Activated CD4-positive, alpha-beta memory T cell treated with anti-CD3 and anti-CD28 coated beads, Interleukin-2, amount 10 ng/mL, durations not matched to agents 7 days and 5 days (primary cell): ENCODE data around the gene SLC25A52. TPM values are rescaled to one million over a fixed set of nuclear protein-coding genes. Genes with fewer than 3 reads are reported as not detected.
"Not testable (repeated sequence)": the region's sequence is repeated elsewhere in the genome, so short reads cannot be mapped to it uniquely, and the experiment has no call there.

Experiments
- CTCF ChIA-PET: fragments of 350-600 bp; sonication (Branson Sonifier 250); formaldehyde crosslinking; loops from one replicate; lab custom pipeline; 2021; ENCODE audit warnings: antibody characterized with exemption, inconsistent platforms; lab: Charles Lee
- POLR2A ChIA-PET: fragments of 350-600 bp; sonication (Branson Sonifier 250); formaldehyde crosslinking; loops from one replicate; lab custom pipeline; 2021; ENCODE audit warnings: antibody characterized with exemption; lab: Charles Lee
- DNase-seq: peaks from one replicate; pipeline ENCODE4 v3.0.0-alpha.2; 2020
- H3K27ac Mint-ChIP-seq: one replicate; pipeline ENCODE4 v1.8.0; 2021; ENCODE audit warnings: mild to moderate bottlenecking, mixed read lengths
- H3K27me3 Mint-ChIP-seq: one replicate; pipeline ENCODE4 v1.8.0; 2021; ENCODE audit warnings: mixed read lengths
- H3K36me3 Mint-ChIP-seq: one replicate; pipeline ENCODE4 v1.8.0; 2021; ENCODE audit warnings: low read depth, mixed read lengths
- H3K4me1 Mint-ChIP-seq: one replicate; pipeline ENCODE4 v1.8.0; 2021; ENCODE audit warnings: mixed read lengths
- H3K4me3 Mint-ChIP-seq: one replicate; pipeline ENCODE4 v1.8.0; 2021; ENCODE audit warnings: mild to moderate bottlenecking, mixed read lengths
- H3K9me3 Mint-ChIP-seq: one replicate; pipeline ENCODE4 v1.8.0; 2021; ENCODE audit warnings: mixed read lengths
- total RNA-seq, 2 experiments: library from RNA; stranded (reverse); gene quantifications; one replicate each; pipeline ENCODE4 v1.2.3, GENCODE V29; 2021

SLC25A52 gene
- total RNA-seq, 2 experiments from 2014 or later = 0.30 TPM; not detected in 1

GRCh38 chr18:31736630-31737029, 24.1 kb downstream of the SLC25A52 start:
- Mint-ChIP-seq H3K4me3 (no peak overlapping the region), H3K27me3 (peaks cover 16% of the 10 kb centered on the region), H3K9me3 (no peaks in the 10 kb centered on the region), H3K4me1 (no peaks in the 10 kb centered on the region), H3K27ac (no peak overlapping the region), H3K36me3 (no peaks in the 10 kb centered on the region)
- ChIA-PET CTCF (interaction anchor here (3.0 kb wide), 1 partner anchor 14 kb away, joined by 8 read pairs; no protein-coding TSS in a partner anchor), POLR2A (no interaction called here)
- DNase-seq = no peak

- H3K4me3 Mint-ChIP-seq = no peak overlapping the region
- no peak overlapping the region for H3K27ac Mint-ChIP-seq
- DNase-seq = no peak
- no peaks in the 10 kb centered on the region for H3K9me3 Mint-ChIP-seq
- H3K27me3 Mint-ChIP-seq = peaks cover 26% of the 10 kb centered on the region
- H3K36me3 Mint-ChIP-seq = no peaks in the 10 kb centered on the region
- ChIA-PET CTCF (no interaction called here), POLR2A (no interaction called here)
- no peaks in the 10 kb centered on the region for H3K4me1 Mint-ChIP-seq
These were observed 29.1 kb downstream of the SLC25A52 start for GRCh38 chr18:31731628-31732027.

GRCh38 chr18:31729196-31729595, 31.5 kb downstream of the SLC25A52 start:
- H3K4me1 Mint-ChIP-seq, H3K4me3 Mint-ChIP-seq, H3K27ac Mint-ChIP-seq, H3K36me3 Mint-ChIP-seq, DNase-seq, POLR2A ChIA-PET, CTCF ChIA-PET, H3K9me3 Mint-ChIP-seq: not testable (repeated sequence)
- H3K27me3 Mint-ChIP-seq = peaks cover 40% of the 10 kb centered on the region

- no peaks in the 10 kb centered on the region for H3K4me1 Mint-ChIP-seq
- ChIA-PET CTCF (interaction anchor here (0.6 to 4.5 kb wide), 6 partner anchors 13 to 300 kb away, joined by 3 to 51 read pairs (median 6); no protein-coding TSS in a partner anchor), POLR2A (interaction anchor here (1.2 kb wide), 1 partner anchor 13 kb away, joined by 3 read pairs; no protein-coding TSS in a partner anchor)
- H3K27me3 Mint-ChIP-seq = peaks cover 29% of the 10 kb centered on the region
- peaks cover under 1% of the 10 kb centered on the region for H3K9me3 Mint-ChIP-seq
- peak overlapping the region; percentile 48 for H3K4me3 Mint-ChIP-seq
- no peak overlapping the region for H3K27ac Mint-ChIP-seq
- no peak for DNase-seq
- no peaks in the 10 kb centered on the region for H3K36me3 Mint-ChIP-seq
These were observed 36.5 kb downstream of the SLC25A52 start for GRCh38 chr18:31723990-31724711.

- no peak overlapping the region for H3K4me3 Mint-ChIP-seq
- POLR2A ChIA-PET = no interaction called here
These were observed 37.1 kb downstream of the SLC25A52 start for GRCh38 chr18:31723639-31723989.

GRCh38 chr18:31722369-31722957, 38.2 kb downstream of the SLC25A52 start:
- CTCF ChIA-PET = interaction anchor here (0.6 to 4.5 kb wide), 16 partner anchors 8 to 467 kb away, joined by 3 to 51 read pairs (median 4); partner anchors contain the start of gene MEP1B

More at GRCh38 chr18:31723639-31723989, 37.1 kb downstream of the SLC25A52 start:
- CTCF ChIA-PET = interaction anchor here (1.3 to 4.5 kb wide), 5 partner anchors 13 to 171 kb away, joined by 3 to 51 read pairs (median 8); no protein-coding TSS in a partner anchor
- no peaks in the 10 kb centered on the region for H3K4me1 Mint-ChIP-seq
- no peaks in the 10 kb centered on the region for H3K36me3 Mint-ChIP-seq
- no peak for DNase-seq
- H3K27ac Mint-ChIP-seq = no peak overlapping the region
- peaks cover 29% of the 10 kb centered on the region for H3K27me3 Mint-ChIP-seq
- H3K9me3 Mint-ChIP-seq = peaks cover 2% of the 10 kb centered on the region

GRCh38 chr18:31721601-31722000, 39.1 kb downstream of the SLC25A52 start:
- no peak for DNase-seq
- Mint-ChIP-seq H3K27ac (no peak overlapping the region), H3K4me1 (no peaks in the 10 kb centered on the region), H3K27me3 (peaks cover 29% of the 10 kb centered on the region), H3K9me3 (peaks cover 2% of the 10 kb centered on the region), H3K36me3 (no peaks in the 10 kb centered on the region), H3K4me3 (no peak overlapping the region)
- POLR2A ChIA-PET = no interaction called here
- CTCF ChIA-PET = interaction anchor here (1.0 to 4.5 kb wide), 9 partner anchors 16 to 236 kb away, joined by 3 to 51 read pairs (median 6); no protein-coding TSS in a partner anchor

More at GRCh38 chr18:31722369-31722957, 38.2 kb downstream of the SLC25A52 start:
- H3K27me3 Mint-ChIP-seq = peaks cover 29% of the 10 kb centered on the region
- H3K9me3 Mint-ChIP-seq = peaks cover 2% of the 10 kb centered on the region
- H3K4me3 Mint-ChIP-seq = no peak overlapping the region
- DNase-seq = peak; percentile 79
- H3K36me3 Mint-ChIP-seq = no peaks in the 10 kb centered on the region
- H3K4me1 Mint-ChIP-seq = no peaks in the 10 kb centered on the region
- H3K27ac Mint-ChIP-seq = no peak overlapping the region
- POLR2A ChIA-PET = no interaction called here

GRCh38 chr18:31720867-31721266, 39.8 kb downstream of the SLC25A52 start:
- Mint-ChIP-seq H3K27ac (no peak overlapping the region), H3K9me3 (peaks cover 2% of the 10 kb centered on the region), H3K4me1 (no peaks in the 10 kb centered on the region), H3K36me3 (no peaks in the 10 kb centered on the region), H3K4me3 (no peak overlapping the region), H3K27me3 (peaks cover 28% of the 10 kb centered on the region)
- no peak for DNase-seq
- ChIA-PET POLR2A (no interaction called here), CTCF (interaction anchor here (1.8 kb wide), 1 partner anchor 165 kb away, joined by 5 read pairs; no protein-coding TSS in a partner anchor)

- H3K36me3 Mint-ChIP-seq = no peaks in the 10 kb centered on the region
- ChIA-PET CTCF (interaction anchor here (1.8 kb wide), 1 partner anchor 163 kb away, joined by 5 read pairs; no protein-coding TSS in a partner anchor), POLR2A (no interaction called here)
- no peaks in the 10 kb centered on the region for H3K4me1 Mint-ChIP-seq
- peaks cover 16% of the 10 kb centered on the region for H3K27me3 Mint-ChIP-seq
- peaks cover 2% of the 10 kb centered on the region for H3K9me3 Mint-ChIP-seq
- H3K4me3 Mint-ChIP-seq = no peak overlapping the region
- DNase-seq = no peak
- H3K27ac Mint-ChIP-seq = no peak overlapping the region
These were observed 41.2 kb downstream of the SLC25A52 start for GRCh38 chr18:31719363-31720006.

GRCh38 chr18:31718386-31718785, 42.3 kb downstream of the SLC25A52 start:
- Mint-ChIP-seq H3K4me3 (no peak overlapping the region), H3K9me3 (peaks cover 2% of the 10 kb centered on the region), H3K27me3 (peaks cover 7% of the 10 kb centered on the region), H3K36me3 (no peaks in the 10 kb centered on the region), H3K4me1 (no peaks in the 10 kb centered on the region), H3K27ac (no peak overlapping the region)
- no peak for DNase-seq
- ChIA-PET POLR2A (no interaction called here), CTCF (no interaction called here)

- Mint-ChIP-seq H3K9me3 (peaks cover 2% of the 10 kb centered on the region), H3K27me3 (no peaks in the 10 kb centered on the region), H3K36me3 (no peaks in the 10 kb centered on the region), H3K4me1 (no peaks in the 10 kb centered on the region), H3K27ac (no peak overlapping the region), H3K4me3 (no peak overlapping the region)
- DNase-seq = no peak
- POLR2A ChIA-PET = no interaction called here
- CTCF ChIA-PET = no interaction called here
These were observed 44.3 kb downstream of the SLC25A52 start for GRCh38 chr18:31716362-31716761.

- Mint-ChIP-seq H3K4me3 (no peak overlapping the region), H3K4me1 (no peaks in the 10 kb centered on the region), H3K9me3 (no peaks in the 10 kb centered on the region), H3K36me3 (no peaks in the 10 kb centered on the region), H3K27ac (no peak overlapping the region), H3K27me3 (no peaks in the 10 kb centered on the region)
- ChIA-PET POLR2A (interaction anchor here (1.5 kb wide), 1 partner anchor 13 kb away, joined by 3 read pairs; no protein-coding TSS in a partner anchor), CTCF (interaction anchor here (1.0 kb wide), 1 partner anchor 11 kb away, joined by 3 read pairs; no protein-coding TSS in a partner anchor)
- DNase-seq = no peak
These were observed 49.1 kb downstream of the SLC25A52 start for GRCh38 chr18:31711365-31712172.
